A549 treated with ZK216348 at 1 μM for 4 hours (cell line): ENCODE data around the gene LINC00237. TPM values are rescaled to one million over a fixed set of nuclear protein-coding genes. Genes with fewer than 3 reads are reported as not detected.

Experiments
- total RNA-seq: library from RNA; stranded (reverse); fragments of 200-300 nt; extraction: Qiagen RNA extraction; gene quantifications from 5 replicates; pipeline ENCODE4 v1.2.3, GENCODE V29; 2022; ENCODE audit warnings: low read depth

Gene LINC00237
- not detected in 5 replicates for total RNA-seq

DNA sequence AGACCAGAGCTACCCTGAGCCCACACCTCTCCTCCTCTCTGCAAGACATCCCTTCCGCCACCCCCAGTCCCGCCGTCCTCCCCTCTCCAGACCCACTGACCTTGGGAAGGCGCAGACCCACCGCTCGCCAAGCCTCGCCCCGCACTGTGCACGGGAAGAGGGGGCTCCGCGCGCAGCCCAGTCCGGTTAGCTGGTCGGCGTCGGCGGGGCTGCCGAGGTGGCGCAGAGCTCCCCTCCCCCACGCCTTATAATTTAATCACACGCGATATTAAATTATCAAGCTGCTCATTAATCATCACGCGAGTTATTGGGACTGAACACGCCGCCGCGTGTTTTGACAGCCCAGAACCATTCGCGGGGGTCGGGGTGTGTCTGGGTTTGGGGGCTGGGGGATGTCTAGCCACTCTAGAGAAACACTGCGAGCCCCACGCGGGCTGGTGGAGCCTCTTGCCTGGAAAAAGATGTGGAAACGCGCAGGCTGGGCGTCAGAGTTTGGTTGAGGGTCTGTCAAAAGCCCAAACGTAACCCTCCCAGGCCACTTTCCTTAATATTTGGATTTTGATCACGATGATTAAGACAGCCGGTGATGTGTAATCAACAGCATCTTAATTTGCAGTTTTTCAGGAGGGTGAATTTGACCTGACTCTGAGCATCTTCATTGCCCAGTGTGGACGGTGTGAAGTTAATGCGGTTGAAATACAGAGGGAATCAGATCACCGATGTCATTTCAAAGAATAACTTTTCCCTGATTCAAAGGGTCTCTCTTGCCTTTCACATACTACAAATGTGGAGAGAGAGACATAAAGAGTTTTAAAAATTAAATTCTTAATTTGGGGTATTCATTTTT, at the start of gene LINC00237:
Gene LINC00237 (minus strand): TSS at position 188 of the 847 bp plus-strand sequence.

DNA sequence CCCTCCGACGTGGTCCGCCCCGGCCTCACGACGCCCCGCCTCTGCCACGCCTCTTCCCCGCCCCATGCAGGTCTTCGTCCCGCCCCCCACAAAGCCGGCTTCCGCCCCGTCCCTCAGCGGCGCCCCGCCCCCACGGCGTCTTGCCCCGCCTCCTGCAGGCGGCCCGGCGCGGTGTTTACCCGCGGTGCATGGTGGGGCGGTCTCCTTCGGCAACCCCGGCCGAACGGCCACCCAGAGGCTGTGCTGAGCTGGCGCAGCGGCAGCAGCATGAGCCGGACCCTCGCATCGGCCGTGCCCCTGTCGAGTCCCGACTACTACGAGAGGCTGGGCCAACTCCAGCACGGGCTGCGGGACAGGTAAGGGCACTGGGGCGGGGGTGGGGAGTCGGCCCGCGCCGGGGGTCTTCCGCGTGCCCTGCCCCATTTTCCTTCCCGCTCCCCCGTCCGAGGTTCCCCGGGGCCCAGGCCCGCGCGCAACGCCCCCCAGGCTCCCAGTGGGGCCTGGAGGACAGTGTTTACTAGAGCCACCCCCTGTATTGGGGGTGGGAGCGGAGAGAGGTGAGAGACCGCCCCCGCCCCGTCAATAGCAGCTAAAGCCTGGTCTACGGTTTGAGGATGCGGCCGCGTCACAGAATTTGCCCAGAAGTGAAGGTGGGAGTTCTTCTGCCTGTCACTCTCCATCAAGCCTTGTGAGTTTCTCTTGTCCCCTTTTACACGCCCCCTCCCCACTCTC, 19.9 kb upstream of the LINC00237 start, which contains the start of gene KIZ:
Gene KIZ (plus strand): TSS at position 234 of the 732 bp plus-strand sequence. CDS start 34 bp downstream, at position 268.

Other genes with a start within 250 kb of the LINC00237 start
- 3.8 to 6.2 TPM (median 4.4 TPM) in 5 replicates for gene KIZ, start 19.7 kb upstream of the LINC00237 start, total RNA-seq
- 90.6 to 110 TPM (median 101 TPM) in 5 replicates for gene XRN2, start 197.0 kb upstream of the LINC00237 start, total RNA-seq